NCI-H1092 (cell line): Measurements from ENCODE around the gene SCD.
"Not testable (repeated sequence)": the region's sequence is repeated elsewhere in the genome, so short reads cannot be mapped to it uniquely, and the experiment has no call there.

Experiments used
- DNase-seq: peaks from one replicate; lab custom pipeline; 2025; lab: John Stamatoyannopoulos, UW

The SCD gene

DNA sequence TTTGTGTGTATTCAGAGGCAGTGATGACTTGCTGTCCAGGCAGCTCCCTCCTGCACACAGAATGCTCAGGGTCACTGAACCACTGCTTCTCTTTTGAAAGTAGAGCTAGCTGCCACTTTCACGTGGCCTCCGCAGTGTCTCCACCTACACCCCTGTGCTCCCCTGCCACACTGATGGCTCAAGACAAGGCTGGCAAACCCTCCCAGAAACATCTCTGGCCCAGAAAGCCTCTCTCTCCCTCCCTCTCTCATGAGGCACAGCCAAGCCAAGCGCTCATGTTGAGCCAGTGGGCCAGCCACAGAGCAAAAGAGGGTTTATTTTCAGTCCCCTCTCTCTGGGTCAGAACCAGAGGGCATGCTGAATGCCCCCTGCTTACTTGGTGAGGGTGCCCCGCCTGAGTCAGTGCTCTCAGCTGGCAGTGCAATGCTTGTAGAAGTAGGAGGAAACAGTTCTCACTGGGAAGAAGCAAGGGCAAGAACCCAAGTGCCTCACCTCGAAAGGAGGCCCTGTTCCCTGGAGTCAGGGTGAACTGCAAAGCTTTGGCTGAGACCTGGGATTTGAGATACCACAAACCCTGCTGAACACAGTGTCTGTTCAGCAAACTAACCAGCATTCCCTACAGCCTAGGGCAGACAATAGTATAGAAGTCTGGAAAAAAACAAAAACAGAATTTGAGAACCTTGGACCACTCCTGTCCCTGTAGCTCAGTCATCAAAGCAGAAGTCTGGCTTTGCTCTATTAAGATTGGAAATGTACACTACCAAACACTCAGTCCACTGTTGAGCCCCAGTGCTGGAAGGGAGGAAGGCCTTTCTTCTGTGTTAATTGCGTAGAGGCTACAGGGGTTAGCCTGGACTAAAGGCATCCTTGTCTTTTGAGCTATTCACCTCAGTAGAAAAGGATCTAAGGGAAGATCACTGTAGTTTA is 15.8 kb downstream of the SCD start:
- no peak for DNase-seq

DNA sequence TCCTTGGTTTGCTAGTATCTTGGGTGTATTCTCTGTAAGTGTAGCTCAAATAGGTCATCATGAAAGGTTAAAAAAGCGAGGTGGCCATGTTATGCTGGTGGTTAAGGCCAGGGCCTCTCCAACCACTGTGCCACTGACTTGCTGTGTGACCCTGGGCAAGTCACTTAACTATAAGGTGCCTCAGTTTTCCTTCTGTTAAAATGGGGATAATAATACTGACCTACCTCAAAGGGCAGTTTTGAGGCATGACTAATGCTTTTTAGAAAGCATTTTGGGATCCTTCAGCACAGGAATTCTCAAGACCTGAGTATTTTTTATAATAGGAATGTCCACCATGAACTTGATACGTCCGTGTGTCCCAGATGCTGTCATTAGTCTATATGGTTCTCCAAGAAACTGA is 17.1 kb downstream of the SCD start:
- no peak for DNase-seq

DNA sequence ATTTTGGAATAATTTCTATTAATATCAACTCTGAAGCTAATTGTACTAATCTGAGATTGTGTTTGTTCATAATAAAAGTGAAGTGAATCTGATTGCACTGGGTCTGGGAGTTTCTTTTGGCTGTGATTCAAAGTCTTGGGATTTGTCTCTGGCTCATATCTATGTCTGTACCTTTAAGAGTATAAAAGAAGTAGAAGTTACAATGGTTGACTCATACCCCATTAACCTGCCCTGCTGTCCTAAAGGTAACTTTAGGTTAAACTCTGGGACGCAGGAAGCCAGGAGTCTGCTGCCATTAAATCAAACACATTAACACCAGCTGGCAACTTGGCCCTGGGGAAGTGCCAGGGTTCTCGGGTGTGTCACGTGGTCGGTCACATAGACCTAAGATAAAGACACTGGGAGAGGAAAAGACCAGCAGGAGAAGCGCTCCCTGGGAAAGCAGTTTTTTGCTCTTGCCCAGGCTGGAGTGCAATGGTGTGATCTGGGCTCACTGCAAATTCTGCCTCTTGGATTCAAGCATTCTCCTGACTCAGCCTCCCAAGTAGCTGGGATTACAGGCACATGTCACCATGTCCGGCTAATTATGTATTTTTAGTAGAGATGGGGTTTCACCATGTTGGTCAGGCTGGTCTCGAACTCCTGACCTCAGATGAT is 17.8 kb downstream of the SCD start:
- DNase-seq: peak; percentile 17

DNA sequence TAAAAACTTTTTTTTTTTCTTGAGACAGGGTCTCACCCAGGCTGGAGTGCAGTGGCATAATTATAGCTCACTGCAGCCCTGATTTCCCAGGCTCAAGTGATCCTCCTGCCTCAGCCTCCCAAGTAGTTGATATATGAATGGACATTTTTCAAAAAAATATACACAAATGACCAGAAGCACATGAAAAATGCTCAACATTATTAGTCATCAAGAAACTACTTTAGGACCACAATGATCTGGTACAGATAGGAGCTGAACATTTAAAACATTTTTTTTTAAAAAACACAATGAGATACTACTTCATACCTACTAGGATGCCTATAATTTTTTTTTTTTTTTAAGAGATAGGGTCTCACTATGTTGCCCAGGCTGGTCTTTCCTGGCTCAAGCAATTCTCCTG is 21.7 kb downstream of the SCD start:
- DNase-seq: no peak

DNA sequence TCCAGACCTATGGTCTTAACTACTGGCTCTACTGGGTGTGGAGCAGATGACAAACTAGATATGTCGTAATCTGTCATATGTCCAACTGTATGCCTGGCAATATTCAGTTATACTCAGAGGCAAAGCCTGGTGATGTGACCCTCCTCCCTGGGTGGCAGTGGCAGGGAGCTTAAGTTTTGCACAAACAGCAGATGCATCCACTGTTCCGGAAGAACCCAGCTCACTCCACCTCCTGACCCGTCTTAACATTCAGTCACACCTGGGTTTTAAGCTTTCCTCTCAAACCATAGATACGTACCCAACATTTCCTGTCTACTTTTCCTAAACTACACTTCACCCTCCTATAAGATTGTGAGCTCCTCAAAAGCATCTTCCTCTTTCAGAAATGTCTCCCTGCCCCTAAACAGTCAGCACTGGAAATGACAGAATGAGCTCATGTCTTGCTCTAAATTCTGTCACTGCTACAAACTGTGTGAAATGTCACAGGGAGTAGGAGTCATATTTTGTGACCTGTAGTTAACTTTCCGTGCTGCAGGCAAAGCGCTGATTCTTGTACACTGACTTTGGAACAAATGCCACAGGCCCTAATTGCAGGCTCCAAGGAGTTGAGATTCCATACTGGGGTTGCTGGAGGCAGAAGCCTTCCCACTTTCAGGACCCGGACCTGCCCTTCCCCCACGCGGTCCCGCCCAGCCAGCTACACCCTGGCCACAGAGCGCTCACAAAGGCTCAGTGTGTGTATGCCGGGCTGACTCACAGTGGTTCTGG is 23.9 kb downstream of the SCD start:
- DNase-seq: no peak

DNA sequence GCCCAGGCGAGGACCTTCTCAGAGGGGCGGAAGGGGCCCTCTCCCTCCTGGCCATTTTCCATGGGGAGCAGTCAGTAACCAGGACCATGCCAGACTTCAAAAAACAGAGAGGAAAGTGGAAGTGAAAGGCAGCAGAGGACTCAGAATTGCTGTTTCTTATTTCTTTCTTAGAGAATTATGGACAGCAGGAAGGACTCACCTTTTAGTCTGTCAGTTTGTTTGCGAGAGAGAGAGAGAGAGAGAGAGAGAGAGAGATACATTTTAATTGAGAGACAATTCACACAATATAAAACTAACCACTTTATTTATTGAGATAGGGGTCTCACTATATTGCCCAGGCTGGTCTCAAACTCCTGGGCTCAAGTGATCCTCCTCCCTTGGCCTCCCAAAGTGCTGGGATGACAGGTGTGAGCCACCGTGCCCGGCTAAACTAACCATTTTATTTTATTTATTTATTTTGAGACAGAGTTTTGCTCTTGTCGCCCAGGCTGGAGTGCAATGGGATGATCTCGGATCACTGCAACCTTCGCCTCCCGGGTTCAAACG is 24.5 kb downstream of the SCD start:
- no peak for DNase-seq

DNA sequence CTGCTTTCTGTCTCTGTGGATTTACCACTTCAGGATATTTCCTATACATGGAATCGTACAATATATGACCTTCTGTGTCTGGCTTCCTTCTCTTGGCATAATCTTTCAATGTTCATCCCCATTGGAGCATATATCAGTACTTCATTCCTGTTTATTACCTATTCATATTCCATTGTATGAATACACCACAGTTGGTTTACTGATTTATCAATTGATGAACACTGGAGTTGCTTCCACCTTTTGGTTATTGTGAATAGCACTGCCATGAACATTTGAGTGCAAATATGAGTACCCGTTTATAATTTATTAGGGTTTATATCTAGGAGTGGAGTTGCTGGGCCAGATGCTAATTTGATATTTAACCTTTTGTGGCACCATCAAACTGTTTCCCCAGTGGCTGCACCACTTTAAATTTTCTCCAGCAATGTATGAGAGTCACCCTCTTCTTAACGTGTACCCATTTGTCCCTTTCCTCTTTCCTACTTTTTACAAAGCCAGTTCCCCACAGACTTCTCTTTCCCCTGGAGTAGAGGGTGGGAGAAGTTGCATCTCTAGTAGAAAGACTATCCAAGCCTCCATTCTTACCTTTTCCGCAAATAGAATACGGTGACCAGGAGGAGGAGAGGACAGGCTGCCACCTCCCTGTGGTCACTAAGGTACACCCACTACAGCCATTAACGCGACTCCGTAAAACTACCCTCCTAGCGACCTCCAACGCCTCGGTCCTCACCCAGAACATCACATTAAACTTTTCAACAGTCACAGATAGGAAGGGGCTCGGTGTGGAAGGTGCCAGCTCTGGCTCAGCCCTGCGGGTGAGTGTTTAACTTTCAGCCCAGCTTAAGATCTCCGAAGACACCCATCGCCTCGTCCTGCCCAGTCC is 25.6 kb downstream of the SCD start:
- no peak for DNase-seq

DNA sequence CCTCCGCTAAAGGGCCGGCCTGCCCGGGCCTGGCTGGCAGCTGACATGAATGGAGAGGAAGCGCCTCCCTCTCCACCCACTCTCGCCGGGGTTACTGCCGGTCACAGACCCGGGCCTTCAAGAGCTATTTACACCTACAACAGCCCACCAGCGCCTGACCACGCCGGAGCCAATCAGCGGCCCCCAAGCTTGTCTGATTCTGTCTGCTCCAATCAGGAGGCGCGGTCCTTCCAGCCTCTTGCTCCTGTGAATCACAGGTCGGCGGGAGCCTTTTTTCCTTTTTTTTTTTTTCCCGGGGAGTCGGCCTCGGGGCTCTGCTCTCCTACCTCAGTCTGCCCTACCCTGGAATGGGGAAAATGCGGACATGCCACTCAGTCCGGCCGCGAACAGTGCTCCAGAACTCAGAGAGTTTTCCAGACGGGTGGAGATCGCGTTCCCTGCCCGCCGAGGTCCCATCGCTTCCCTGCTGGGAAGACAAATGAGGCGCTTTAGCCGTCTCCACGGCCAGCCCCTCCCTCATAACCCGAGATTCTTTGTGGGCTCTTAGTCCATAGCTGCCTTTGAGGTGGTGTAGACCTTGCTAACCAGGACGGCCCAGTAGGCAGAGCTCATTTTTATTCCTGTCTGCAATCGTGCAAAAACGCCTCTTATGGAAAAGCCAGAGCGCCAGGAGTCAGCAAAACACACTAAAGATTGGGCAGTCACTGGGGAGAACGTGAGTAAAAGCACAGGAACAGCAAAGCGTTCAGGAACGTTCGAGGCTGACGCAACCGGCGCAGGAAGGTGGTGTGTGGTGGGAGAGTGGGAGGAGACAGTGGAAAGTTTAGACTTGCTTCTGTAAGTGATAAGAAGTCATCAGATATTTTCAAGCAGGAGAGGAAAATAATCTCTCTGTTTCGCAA is 26.5 kb downstream of the SCD start:
- DNase-seq: peak; percentile 86

DNA sequence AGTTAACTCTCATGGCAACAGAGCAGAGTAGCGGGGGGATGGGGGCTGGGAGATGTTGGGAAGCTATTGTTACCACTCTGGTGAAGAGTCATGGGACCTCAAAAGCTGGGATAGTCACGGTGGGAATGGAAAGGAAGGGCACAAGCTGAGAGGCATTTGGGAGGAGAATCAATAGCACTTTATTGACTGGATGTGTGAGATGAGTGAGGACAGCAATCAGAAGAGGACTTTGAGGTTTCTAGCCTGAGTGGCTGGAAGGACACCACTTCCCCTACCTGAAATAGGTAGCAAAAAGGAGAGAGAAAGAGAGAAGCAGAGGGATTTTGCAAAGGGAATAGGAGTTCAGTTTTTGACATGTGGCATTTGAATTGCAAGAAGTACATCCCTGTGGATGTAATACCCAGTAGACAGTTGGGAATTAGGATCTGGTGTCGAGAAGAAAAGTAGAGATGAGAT is 27.2 kb downstream of the SCD start:
- DNase-seq: no peak

DNA sequence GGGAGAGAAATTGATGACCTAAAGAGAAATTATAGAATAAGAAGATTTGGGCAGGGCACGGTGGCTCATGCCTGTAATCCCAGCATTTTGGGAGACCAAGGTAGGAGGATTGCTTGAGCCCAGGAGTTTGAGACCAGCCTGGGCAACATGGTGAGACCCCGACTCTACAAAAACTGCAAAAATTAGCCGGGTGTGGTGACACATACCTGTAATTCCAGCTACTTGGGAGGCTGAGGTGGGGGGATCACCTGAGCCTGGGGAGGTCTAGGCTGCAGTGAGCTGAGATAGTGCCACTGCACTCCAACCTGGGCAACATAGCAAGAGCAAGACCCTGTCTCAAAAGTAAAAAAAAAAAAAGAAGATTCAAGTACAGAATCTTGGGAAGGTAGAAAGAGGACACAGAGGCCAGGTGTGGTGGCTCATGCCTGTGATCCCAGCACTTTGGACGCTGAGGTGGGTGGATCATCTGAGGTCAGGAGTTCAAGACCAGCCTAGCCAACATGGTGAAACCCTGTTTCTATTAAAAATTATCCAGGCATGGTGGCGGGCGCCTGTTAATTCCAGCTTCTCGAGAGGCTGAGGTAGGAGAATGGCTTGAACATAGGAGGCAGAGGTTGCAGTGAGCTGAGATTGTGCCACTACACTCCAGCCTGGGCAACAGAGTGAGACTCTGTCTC is 27.8 kb downstream of the SCD start:
- not testable (repeated sequence) for DNase-seq

DNA sequence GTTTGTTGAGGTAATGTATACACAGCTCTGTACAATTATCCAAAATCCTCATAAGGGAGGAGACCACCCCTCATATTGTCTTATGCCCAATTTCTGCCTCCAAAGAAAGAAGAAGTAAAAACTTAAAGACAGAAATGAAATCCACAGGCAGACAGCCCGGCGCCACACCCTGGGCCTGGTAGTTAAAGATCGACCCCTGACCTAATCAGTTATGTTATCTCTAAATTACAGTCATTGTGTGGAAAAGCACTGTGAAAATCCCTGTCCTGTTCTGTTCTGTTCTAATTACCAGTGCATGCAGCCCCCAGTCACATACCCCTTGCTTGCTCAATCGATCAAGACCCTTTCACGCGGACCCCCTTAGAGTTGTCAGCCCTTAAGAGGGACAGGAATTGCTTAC is 29.6 kb downstream of the SCD start:
- not testable (repeated sequence) for DNase-seq

DNA sequence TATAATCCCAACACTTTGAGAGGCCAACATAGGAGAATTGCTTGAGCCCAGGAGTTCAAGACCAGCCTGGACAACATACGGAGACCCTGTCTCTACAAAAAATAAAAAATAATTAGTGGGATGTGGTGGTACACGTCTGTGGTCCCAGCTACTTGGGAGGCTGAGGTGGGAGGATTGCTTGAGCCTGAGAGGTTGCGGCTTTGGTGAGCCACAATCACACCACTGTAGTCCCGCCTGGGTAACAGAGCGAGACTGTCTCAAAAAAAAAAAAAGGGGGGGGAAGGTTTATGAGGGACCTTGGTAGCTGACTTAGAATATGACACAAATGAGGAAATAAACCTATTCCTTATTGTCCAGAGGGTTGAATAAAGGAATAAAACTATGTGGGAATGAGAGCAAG is 30.8 kb downstream of the SCD start:
- DNase-seq: no peak

DNA sequence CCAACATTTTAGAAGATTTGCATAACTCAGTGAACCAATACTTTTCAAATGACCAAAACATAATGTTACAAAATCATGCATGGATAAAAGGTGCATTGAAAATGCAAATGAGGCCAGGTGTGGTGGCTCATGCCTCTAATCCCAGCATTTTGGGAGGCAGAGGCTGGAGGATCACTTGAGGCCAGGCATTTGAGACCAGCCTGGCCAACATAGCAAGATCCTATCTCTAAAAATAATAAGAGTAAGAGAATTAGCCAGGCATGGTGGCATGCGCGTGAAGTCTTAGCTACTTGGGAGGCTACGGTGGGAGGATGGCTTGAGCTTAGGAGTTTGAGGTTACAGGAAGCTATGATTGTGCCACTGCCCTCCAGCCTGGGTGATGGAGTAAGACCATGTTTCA is 33.4 kb downstream of the SCD start:
- DNase-seq: no peak

DNA sequence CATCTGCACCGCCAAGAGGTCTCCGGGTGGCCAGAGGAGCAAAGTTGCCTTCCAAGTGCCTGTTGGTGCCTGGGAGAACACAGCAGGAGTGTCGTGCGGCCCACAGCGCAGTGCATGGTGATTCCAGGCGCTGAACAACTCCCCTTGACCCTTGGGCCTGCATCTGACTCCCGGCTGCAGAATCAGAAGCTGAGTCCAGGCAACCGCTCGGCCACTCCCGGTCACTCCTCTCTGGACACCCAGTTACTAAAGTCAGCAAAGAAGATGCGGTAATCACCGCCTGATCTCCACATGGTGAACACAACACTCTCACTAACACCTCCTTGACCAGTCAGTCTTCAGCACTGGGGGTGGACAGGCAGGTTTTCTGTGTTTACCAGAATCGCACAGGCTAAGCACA is 35.5 kb downstream of the SCD start:
- no peak for DNase-seq

DNA sequence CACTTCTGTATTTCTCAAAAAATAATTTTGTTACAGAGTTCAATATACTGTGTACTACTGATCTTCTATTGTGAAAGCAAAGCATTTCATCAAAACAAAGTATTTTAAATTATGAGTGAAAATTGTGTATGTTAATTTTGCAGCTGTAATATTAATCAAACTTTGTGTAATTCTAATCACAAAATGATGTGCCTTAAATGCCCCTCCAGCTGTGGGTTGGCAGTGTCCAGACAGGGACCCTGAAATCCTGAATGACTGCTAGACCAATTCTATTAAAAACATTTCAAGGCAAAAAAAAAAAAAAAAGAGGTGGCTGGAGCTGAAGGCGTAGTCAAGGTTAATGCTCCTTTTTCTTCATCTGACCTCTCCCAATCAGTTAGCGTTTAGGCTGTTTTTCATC is 36.2 kb downstream of the SCD start:
- no peak for DNase-seq

DNA sequence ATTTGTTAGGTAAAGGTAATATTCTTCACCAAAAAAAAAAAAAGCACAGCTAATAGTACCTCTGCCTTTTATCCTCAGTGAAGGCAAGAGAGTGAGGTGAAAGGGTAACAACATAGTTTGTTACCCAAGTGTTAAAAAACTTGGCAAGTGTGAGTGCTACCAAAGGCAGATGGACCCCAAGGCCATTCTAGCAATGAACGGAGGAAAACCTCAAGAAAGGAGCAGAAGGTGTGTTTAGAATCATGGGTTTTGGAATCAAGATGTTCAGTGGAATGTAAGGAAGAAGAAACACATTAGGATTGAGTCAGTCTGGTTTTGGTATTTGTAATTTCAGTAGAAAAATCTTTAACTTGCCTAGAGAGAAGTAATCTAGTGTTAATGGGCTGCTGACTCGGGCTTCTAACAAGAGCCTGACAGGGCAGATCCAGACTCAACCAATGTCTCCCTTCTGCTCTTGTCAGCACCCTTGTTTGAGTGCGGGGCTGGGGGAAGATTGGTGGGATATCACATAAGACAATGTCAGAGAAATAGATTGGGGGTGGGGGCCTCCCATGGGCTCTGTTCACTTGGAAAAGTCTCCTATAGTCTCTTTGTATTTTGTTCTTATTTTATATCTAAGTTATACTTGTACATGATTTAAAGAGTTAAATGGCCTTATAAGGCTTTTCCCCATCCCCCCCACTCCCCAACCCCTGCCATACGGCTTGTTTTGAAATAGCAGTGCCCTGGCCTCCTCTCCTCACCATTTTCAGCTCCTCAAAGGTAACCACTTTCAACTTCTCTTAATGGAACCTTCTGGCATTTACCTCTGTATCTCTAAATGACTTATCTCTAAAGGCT is 44.4 kb downstream of the SCD start:
- no peak for DNase-seq

DNA sequence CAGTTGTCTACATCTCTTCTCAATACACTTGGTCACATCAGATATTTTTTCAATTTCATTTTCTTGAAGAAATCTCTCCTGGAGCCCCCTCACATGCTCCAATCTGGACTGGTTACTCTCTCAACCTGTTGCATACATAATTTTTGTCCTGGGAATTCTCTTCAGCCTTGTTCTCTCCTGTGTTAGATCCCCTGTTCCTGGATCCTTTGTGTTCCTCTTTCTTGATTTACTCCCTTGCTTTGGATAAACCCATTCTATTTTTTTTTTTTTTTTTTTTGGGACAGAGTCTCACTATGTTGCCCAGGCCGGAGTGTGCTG is 45.6 kb downstream of the SCD start:
- DNase-seq: no peak

DNA sequence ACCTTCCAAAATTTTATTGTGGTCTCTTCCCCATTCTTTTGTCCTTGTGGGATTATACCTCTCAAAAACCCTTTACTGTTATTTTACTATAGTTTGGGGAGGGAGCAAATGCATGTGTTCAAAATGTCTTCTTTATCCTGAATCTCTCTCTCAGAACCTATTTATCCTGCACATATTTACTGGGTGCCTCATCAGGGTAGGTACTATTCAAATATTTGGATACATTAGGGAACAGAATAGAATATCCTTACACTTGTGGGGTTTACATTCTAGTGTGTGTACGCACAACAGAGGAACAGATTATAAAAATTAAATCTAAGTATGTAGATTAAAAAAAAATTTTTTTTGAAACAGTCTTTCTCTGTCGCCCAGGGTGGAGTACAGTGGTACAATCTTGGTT is 48.6 kb downstream of the SCD start:
- DNase-seq: no peak

DNA sequence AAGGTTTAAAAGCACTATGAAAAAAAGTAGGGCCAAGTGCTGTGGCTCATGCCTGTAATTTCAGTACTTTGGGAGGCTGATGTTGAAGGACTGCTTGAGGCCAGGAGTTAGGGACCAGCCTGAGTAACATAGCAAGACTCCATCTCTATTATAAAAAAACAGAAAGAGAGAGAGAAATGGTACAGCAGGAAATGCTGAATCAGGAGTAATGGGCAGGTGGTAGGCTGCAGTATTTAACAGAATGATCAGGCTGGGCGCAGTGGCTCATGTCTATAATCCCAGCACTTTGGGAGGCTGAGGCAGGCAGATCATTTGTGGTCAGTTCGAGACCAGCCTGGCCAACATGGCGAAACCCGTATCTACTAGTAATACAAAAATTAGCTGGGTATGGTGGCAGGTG is 49.6 kb downstream of the SCD start:
- no peak for DNase-seq
